H1 (cell line): ENCODE measurements around the gene VPS9D1.

Experiments used
- CEBPB ChIP-seq: IDR thresholded peaks from 2 replicates; pipeline ENCODE4 v1.6.1; 2012; ENCODE audit warnings: low read depth, low read length
- CHD2 ChIP-seq: IDR thresholded peaks from 2 replicates; pipeline ENCODE4 v1.6.1; 2012; ENCODE audit warnings: low read length, improper control_type of control experiment
- CREB1 ChIP-seq: IDR thresholded peaks from 2 replicates; pipeline ENCODE4 v1.6.1; 2012; ENCODE audit warnings: inconsistent platforms
- CTCF ChIP-seq, 3 experiments: IDR thresholded peaks; 1 replicate in 2 of 3; 2 replicates in 1 of 3; pipeline versions ENCODE4 v1.5.1 to v1.6.1; 2011; ENCODE audit warnings: low read length in 3 of 3, mild to moderate bottlenecking in 3 of 3, inconsistent platforms in 2 of 3, low read depth in 1 of 3, moderate library complexity in 1 of 3; ENCODE audit not compliant: insufficient read depth in 1 of 3; ENCODE audit errors: control extremely low read depth in 1 of 3
- GABPA ChIP-seq: IDR thresholded peaks from 2 replicates; pipeline ENCODE4 v1.6.1; 2011; ENCODE audit warnings: mild to moderate bottlenecking, low read length, moderate library complexity, borderline replicate concordance; ENCODE audit not compliant: insufficient read depth
- NRF1 ChIP-seq: IDR thresholded peaks from 2 replicates; pipeline ENCODE4 v1.6.1; 2011; ENCODE audit warnings: mild to moderate bottlenecking, low read depth, low read length, improper control_type of control experiment
- POLR2A ChIP-seq, 2 experiments: IDR thresholded peaks; 1 replicate in 1 of 2; 2 replicates in 1 of 2; pipeline ENCODE4 v1.6.1; 2011; ENCODE audit warnings: low read depth in 2 of 2, low read length in 2 of 2, mild to moderate bottlenecking in 2 of 2; ENCODE audit errors: control extremely low read depth in 1 of 2
- POLR2AphosphoS5 ChIP-seq: IDR thresholded peaks from 2 replicates; pipeline ENCODE4 v1.6.1; 2011; ENCODE audit warnings: low read depth, low read length
- RFX5 ChIP-seq: IDR thresholded peaks from 2 replicates; pipeline ENCODE4 v1.6.1; 2011; ENCODE audit warnings: low read depth, low read length, improper control_type of control experiment, borderline replicate concordance
- SIN3A ChIP-seq, 2 experiments: IDR thresholded peaks in 1 of 2; conservative IDR thresholded peaks in 1 of 2; 2 replicates each; pipeline ENCODE4 v1.6.1; 2011 to 2012; ENCODE audit warnings: low read length in 2 of 2, improper control_type of control experiment in 1 of 2, low read depth in 1 of 2, mild to moderate bottlenecking in 1 of 2
- SP1 ChIP-seq: IDR thresholded peaks from 2 replicates; pipeline ENCODE4 v1.6.1; 2011; ENCODE audit warnings: low read depth, low read length
- SRF ChIP-seq: IDR thresholded peaks from 2 replicates; pipeline ENCODE4 v1.6.1; 2011; ENCODE audit warnings: mild to moderate bottlenecking, low read depth, low read length, moderate library complexity
- TAF1 ChIP-seq: IDR thresholded peaks from 2 replicates; pipeline ENCODE4 v1.6.1; 2011; ENCODE audit warnings: mild to moderate bottlenecking, low read depth, low read length
- ZNF274 ChIP-seq: IDR thresholded peaks from 2 replicates; pipeline ENCODE4 v1.7.0; 2012; ENCODE audit warnings: low read length, borderline replicate concordance; ENCODE audit errors: extremely low read depth

- TF ChIP-seq TAF1 (no peak), SP1 (no peak), GABPA (no peak), CTCF (IDR thresholded peaks at IDR 0.05; ENCODE audit: control extremely low read depth in 1 of 3, insufficient read depth in 1 of 3, low read depth in 1 of 3, low read length in 3 of 3) (no peak), SIN3A (conservative IDR thresholded peaks at IDR 0.05 in 1 of 2, IDR thresholded peaks at IDR 0.05 in 1 of 2; ENCODE audit: low read depth in 1 of 2, low read length in 2 of 2) (no peak), SRF (no peak), CREB1 (no peak), RFX5 (no peak), POLR2AphosphoS5 (no peak), CHD2 (no peak), POLR2A (IDR thresholded peaks at IDR 0.05; ENCODE audit: control extremely low read depth in 1 of 2, low read depth in 2 of 2, low read length in 2 of 2) (no peak), CEBPB (no peak), ZNF274 (no peak), NRF1 (no peak)
These were observed 44.7 kb upstream of the VPS9D1 start for GRCh38 chr16:89765292-89765830.
